HepG2 (cell line): ENCODE data around the gene ANTXR1. TPM values are rescaled to one million over a fixed set of nuclear protein-coding genes. Genes with fewer than 3 reads are reported as not detected.

Source experiments
- HDAC2 ChIP-seq: sonication (generic); formaldehyde crosslinking; IDR thresholded peaks from 2 replicates; pipeline ENCODE4 v1.4.0; 2020; ENCODE audit warnings: missing genetic modification reagents
- HIVEP1 ChIP-seq: sonication (generic); formaldehyde crosslinking; IDR thresholded peaks from 2 replicates; pipeline ENCODE4 v1.4.0; 2020; ENCODE audit warnings: mild to moderate bottlenecking, missing genetic modification reagents
- IRX3 ChIP-seq: sonication (generic); formaldehyde crosslinking; IDR thresholded peaks from 2 replicates; pipeline ENCODE4 v1.8.1; 2023; ENCODE audit warnings: mild to moderate bottlenecking, low read depth, missing genetic modification reagents, borderline replicate concordance
- MYNN ChIP-seq: sonication (generic); formaldehyde crosslinking; IDR thresholded peaks from 2 replicates; pipeline ENCODE4 v1.4.0; 2020; ENCODE audit warnings: mild to moderate bottlenecking, low read depth, missing genetic modification reagents
- RBFOX2 ChIP-seq: fragments of 200-400 bp; formaldehyde crosslinking; IDR thresholded peaks from 2 replicates; pipeline ENCODE4 v1.6.1; 2017; ENCODE audit warnings: low read depth, mild to moderate bottlenecking, low read length
- RORA ChIP-seq: sonication (generic); formaldehyde crosslinking; IDR thresholded peaks from 2 replicates; pipeline ENCODE4 v1.5.0; 2020; ENCODE audit warnings: mild to moderate bottlenecking, missing genetic modification reagents, moderate library complexity
- ZBTB3 ChIP-seq: sonication (generic); formaldehyde crosslinking; IDR thresholded peaks from 2 replicates; pipeline ENCODE4 v1.4.0; 2020; ENCODE audit warnings: low read depth, mild to moderate bottlenecking, moderate library complexity, missing genetic modification reagents, borderline replicate concordance
- ZFAT ChIP-seq: sonication (generic); formaldehyde crosslinking; conservative IDR thresholded peaks from 2 replicates; pipeline ENCODE4 v1.8.1; 2023; ENCODE audit warnings: missing genetic modification reagents, inconsistent platforms
- ZKSCAN5 ChIP-seq: sonication (generic); formaldehyde crosslinking; IDR thresholded peaks from 2 replicates; pipeline ENCODE4 v1.5.1; 2020; ENCODE audit warnings: mild to moderate bottlenecking, missing genetic modification reagents
- ZNF549 ChIP-seq: sonication (generic); formaldehyde crosslinking; IDR thresholded peaks from 2 replicates; pipeline ENCODE4 v1.5.0; 2020; ENCODE audit warnings: missing genetic modification reagents
- ZNF550 ChIP-seq: sonication (generic); formaldehyde crosslinking; IDR thresholded peaks from 2 replicates; pipeline ENCODE4 v1.4.0; 2020; ENCODE audit warnings: mild to moderate bottlenecking, missing genetic modification reagents, borderline replicate concordance
- ZNF790 ChIP-seq: sonication (generic); formaldehyde crosslinking; IDR thresholded peaks from 2 replicates; pipeline ENCODE4 v1.8.0; 2022; ENCODE audit warnings: missing genetic modification reagents, mild to moderate bottlenecking, borderline replicate concordance
- polyA plus RNA-seq, 8 experiments: library from polyadenylated mRNA; depleted of rRNA in 3 of 8; stranded (reverse) in 7 of 8; unstranded in 1 of 8; fragments of >200 nt; fragmentation: Illumina TruSeq in 4 of 8; extraction: Trizol in 4 of 8; gene quantifications; 2 replicates each; pipeline versions ENCODE4 v1.2.1 to v1.2.3, GENCODE V29; 2011 to 2016; ENCODE audit warnings: low read depth in 4 of 8, missing spikeins in 1 of 8, mixed read lengths in 1 of 8; ENCODE audit not compliant: insufficient read depth in 1 of 8
- total RNA-seq, 5 experiments: library from RNA; depleted of rRNA; stranded (reverse); fragments of >200 nt; fragmentation: Illumina TruSeq; extraction: Trizol; gene quantifications; 2 replicates each; pipeline ENCODE4 v1.2.3, GENCODE V29; 2016; ENCODE audit warnings: low read depth in 1 of 5
- TF ChIP-seq, protein P1 (sequence below), 2 experiments: fragments of 450-650 bp in 1 of 2; sonication (generic) in 1 of 2; formaldehyde crosslinking in 1 of 2; IDR thresholded peaks; 2 replicates each; pipeline versions ENCODE4 v1.6.1 to v1.8.0; 2016 to 2022; ENCODE audit warnings: antibody characterized with exemption in 1 of 2, mild to moderate bottlenecking in 1 of 2, missing genetic modification reagents in 1 of 2
- TF ChIP-seq, protein P2 (sequence below): IDR thresholded peaks from 2 replicates; pipeline ENCODE4 v1.6.1; 2018; ENCODE audit warnings: missing genetic modification reagents, mild to moderate bottlenecking, missing compliant biosample characterization
- TF ChIP-seq, protein P3 (sequence below): IDR thresholded peaks from 2 replicates; pipeline ENCODE4 v1.6.1; 2016; ENCODE audit warnings: missing compliant biosample characterization, missing genetic modification reagents, borderline replicate concordance
- TF ChIP-seq, protein P4 (sequence below): sonication (generic); formaldehyde crosslinking; IDR thresholded peaks from 2 replicates; pipeline ENCODE4 v1.5.0; 2020; ENCODE audit warnings: missing genetic modification reagents

Gene ANTXR1
- total and polyA plus RNA-seq, 2 of the 13 experiments (the other 11 are each of a cell fraction or from before 2014, with no cell fraction given) = 4.5 to 12.7 TPM

DNA sequence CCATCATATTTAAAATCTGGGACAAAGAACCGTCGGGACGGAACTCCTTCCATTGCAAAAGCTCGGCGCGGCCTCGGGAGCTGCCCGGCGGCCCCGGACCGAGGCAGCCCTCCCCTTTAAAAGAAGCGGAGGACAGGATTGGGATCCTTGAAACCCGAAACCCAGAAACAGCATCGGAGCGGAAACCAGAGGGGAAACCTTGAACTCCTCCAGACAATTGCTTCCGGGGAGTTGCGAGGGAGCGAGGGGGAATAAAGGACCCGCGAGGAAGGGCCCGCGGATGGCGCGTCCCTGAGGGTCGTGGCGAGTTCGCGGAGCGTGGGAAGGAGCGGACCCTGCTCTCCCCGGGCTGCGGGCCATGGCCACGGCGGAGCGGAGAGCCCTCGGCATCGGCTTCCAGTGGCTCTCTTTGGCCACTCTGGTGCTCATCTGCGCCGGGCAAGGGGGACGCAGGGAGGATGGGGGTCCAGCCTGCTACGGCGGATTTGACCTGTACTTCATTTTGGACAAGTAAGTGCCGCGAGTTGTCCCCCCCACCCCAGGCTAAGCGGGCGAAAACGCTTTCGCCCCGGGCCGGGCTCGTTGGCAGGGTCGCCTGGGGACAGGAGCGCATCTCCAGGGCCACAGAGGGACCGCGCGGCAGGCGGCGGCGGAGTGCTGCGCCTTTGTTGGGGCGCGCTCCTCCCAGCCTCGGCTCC lies at the start of gene ANTXR1 (continued):
- TF ChIP-seq HDAC2 (CRISPR knock-in tag) (peak; percentile 31; the same call in 1 of the 2 replicates), RORA (no peak), ZBTB3 (CRISPR knock-in tag) (no peak), HIVEP1 (peak; percentile 65; the same call in 1 of the 2 replicates), ZNF550 (CRISPR knock-in tag) (no peak), ZNF549 (CRISPR knock-in tag) (no peak), ZFAT (CRISPR knock-in tag) (no peak), ZKSCAN5 (no peak), MYNN (no peak), ZNF790 (CRISPR knock-in tag) (no peak), RBFOX2 (peak; percentile 58), IRX3 (CRISPR knock-in tag) (no peak)
- TF ChIP-seq, protein P1, sequence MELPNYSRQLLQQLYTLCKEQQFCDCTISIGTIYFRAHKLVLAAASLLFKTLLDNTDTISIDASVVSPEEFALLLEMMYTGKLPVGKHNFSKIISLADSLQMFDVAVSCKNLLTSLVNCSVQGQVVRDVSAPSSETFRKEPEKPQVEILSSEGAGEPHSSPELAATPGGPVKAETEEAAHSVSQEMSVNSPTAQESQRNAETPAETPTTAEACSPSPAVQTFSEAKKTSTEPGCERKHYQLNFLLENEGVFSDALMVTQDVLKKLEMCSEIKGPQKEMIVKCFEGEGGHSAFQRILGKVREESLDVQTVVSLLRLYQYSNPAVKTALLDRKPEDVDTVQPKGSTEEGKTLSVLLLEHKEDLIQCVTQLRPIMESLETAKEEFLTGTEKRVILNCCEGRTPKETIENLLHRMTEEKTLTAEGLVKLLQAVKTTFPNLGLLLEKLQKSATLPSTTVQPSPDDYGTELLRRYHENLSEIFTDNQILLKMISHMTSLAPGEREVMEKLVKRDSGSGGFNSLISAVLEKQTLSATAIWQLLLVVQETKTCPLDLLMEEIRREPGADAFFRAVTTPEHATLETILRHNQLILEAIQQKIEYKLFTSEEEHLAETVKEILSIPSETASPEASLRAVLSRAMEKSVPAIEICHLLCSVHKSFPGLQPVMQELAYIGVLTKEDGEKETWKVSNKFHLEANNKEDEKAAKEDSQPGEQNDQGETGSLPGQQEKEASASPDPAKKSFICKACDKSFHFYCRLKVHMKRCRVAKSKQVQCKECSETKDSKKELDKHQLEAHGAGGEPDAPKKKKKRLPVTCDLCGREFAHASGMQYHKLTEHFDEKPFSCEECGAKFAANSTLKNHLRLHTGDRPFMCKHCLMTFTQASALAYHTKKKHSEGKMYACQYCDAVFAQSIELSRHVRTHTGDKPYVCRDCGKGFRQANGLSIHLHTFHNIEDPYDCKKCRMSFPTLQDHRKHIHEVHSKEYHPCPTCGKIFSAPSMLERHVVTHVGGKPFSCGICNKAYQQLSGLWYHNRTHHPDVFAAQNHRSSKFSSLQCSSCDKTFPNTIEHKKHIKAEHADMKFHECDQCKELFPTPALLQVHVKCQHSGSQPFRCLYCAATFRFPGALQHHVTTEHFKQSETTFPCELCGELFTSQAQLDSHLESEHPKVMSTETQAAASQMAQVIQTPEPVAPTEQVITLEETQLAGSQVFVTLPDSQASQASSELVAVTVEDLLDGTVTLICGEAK (IDR thresholded peaks at IDR 0.05) = no peak
- TF ChIP-seq, protein P1 (CRISPR knock-in tag; IDR thresholded peaks at IDR 0.05) = peak; percentile 40; the same call in 1 of the 2 replicates
- TF ChIP-seq, protein P2, sequence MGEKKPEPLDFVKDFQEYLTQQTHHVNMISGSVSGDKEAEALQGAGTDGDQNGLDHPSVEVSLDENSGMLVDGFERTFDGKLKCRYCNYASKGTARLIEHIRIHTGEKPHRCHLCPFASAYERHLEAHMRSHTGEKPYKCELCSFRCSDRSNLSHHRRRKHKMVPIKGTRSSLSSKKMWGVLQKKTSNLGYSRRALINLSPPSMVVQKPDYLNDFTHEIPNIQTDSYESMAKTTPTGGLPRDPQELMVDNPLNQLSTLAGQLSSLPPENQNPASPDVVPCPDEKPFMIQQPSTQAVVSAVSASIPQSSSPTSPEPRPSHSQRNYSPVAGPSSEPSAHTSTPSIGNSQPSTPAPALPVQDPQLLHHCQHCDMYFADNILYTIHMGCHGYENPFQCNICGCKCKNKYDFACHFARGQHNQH (CRISPR knock-in tag) = peak; percentile 26; the same call in 1 of the 2 replicates
- TF ChIP-seq, protein P3, sequence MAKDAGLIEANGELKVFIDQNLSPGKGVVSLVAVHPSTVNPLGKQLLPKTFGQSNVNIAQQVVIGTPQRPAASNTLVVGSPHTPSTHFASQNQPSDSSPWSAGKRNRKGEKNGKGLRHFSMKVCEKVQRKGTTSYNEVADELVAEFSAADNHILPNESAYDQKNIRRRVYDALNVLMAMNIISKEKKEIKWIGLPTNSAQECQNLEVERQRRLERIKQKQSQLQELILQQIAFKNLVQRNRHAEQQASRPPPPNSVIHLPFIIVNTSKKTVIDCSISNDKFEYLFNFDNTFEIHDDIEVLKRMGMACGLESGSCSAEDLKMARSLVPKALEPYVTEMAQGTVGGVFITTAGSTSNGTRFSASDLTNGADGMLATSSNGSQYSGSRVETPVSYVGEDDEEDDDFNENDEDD (CRISPR knock-in tag) = no peak
- TF ChIP-seq, protein P4, sequence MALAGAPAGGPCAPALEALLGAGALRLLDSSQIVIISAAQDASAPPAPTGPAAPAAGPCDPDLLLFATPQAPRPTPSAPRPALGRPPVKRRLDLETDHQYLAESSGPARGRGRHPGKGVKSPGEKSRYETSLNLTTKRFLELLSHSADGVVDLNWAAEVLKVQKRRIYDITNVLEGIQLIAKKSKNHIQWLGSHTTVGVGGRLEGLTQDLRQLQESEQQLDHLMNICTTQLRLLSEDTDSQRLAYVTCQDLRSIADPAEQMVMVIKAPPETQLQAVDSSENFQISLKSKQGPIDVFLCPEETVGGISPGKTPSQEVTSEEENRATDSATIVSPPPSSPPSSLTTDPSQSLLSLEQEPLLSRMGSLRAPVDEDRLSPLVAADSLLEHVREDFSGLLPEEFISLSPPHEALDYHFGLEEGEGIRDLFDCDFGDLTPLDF (CRISPR knock-in tag) = no peak
